Neural cell (in vitro differentiated cells): ENCODE measurements around the gene SLC41A1.

ENCODE experiments used
- EP300 ChIP-seq: fragments of 450-650 bp; conservative IDR thresholded peaks from 2 replicates; pipeline ENCODE4 v1.6.1; 2014; ENCODE audit warnings: antibody characterized with exemption, mild to moderate bottlenecking, moderate library complexity; ENCODE audit not compliant: poor library complexity, severe bottlenecking
- EZH2 ChIP-seq: fragments of 200-600, 300-800 bp; shearing (Covaris generic), sonication (generic); IDR thresholded peaks from 2 replicates; pipeline ENCODE4 v1.6.1; 2014; ENCODE audit warnings: antibody characterized with exemption, low read length, borderline replicate concordance, mild to moderate bottlenecking; ENCODE audit not compliant: insufficient read depth, poor library complexity, severe bottlenecking
- POLR2AphosphoS5 ChIP-seq: IDR thresholded peaks from 2 replicates; pipeline ENCODE4 v1.6.1; 2012
- TAF1 ChIP-seq: IDR thresholded peaks from 2 replicates; pipeline ENCODE4 v1.6.1; 2012; ENCODE audit warnings: low read depth
- TF ChIP-seq, protein P1 (sequence below): fragments of 450-650 bp; IDR thresholded peaks from 2 replicates; pipeline ENCODE4 v1.5.1; 2014; ENCODE audit warnings: antibody characterized with exemption, mild to moderate bottlenecking, moderate library complexity; ENCODE audit not compliant: poor library complexity, severe bottlenecking

DNA sequence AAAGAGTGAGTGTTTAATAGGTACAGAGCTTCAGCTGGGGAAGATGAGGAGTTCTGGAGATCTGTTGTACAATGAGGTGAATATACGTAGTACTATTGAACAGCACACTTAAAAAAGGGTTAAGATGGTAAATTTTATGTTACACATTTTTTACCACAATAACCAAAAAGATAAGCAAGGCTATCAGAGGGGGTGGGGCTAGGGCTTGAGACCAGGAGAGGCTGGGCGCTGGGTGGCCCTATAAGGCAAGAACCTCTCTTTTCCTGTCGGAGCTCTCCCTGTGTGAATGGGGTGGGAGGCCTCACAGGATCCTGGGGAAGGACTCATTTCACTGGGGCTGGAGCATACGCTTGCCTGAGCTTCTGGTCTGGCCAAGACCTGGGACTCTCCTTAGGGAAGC lies 9.0 kb downstream of the SLC41A1 start:
- TF ChIP-seq, protein P1, sequence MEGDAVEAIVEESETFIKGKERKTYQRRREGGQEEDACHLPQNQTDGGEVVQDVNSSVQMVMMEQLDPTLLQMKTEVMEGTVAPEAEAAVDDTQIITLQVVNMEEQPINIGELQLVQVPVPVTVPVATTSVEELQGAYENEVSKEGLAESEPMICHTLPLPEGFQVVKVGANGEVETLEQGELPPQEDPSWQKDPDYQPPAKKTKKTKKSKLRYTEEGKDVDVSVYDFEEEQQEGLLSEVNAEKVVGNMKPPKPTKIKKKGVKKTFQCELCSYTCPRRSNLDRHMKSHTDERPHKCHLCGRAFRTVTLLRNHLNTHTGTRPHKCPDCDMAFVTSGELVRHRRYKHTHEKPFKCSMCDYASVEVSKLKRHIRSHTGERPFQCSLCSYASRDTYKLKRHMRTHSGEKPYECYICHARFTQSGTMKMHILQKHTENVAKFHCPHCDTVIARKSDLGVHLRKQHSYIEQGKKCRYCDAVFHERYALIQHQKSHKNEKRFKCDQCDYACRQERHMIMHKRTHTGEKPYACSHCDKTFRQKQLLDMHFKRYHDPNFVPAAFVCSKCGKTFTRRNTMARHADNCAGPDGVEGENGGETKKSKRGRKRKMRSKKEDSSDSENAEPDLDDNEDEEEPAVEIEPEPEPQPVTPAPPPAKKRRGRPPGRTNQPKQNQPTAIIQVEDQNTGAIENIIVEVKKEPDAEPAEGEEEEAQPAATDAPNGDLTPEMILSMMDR = no peak
- no peak for TF ChIP-seq EZH2
- no peak for TF ChIP-seq EP300
- TF ChIP-seq TAF1 = no peak
- TF ChIP-seq POLR2AphosphoS5 = no peak
